HCT116 (cell line): Measurements from ENCODE around the gene NFE2L3. TPM values are rescaled to one million over a fixed set of nuclear protein-coding genes. Genes with fewer than 3 reads are reported as not detected.

Source experiments
- ATAC-seq: fragments of 200-7000 bp; cut with Tn5 transposase; 2 replicates; pipeline ENCODE4 v1.9.1; 2020; ENCODE audit warnings: mild to moderate bottlenecking, moderate library complexity
- BruUV-seq: library from RNA; stranded (reverse); fragments of 400-500 nt; replicated peaks from 2 replicates; lab custom pipeline; 2021; lab: Mats Ljungman, UMichigan
- CTCF ChIA-PET: fragments of 300-600 bp; sonication (Branson Sonifier 250); formaldehyde crosslinking; loops from one replicate; lab custom pipeline; 2021; ENCODE audit warnings: antibody characterized with exemption; lab: Charles Lee
- POLR2A ChIA-PET: fragments of 300-600, 350-600 bp; sonication (Branson Sonifier 250); formaldehyde crosslinking; loops from one replicate; lab custom pipeline; 2021; ENCODE audit warnings: antibody characterized with exemption; lab: Charles Lee
- RAD21 ChIA-PET, 2 experiments: fragments of 300-600 bp; sonication (Branson Sonifier 250); formaldehyde crosslinking; loops; one replicate each; lab custom pipeline; 2023; ENCODE audit warnings: low total read pairs in 2 of 2; ENCODE audit not compliant: uncharacterized antibody in 2 of 2, unreplicated experiment in 2 of 2, low non-redundant PET in 1 of 2; lab: Charles Lee
- DNase-seq: peaks from one replicate; pipeline ENCODE4 v3.0.0-alpha.2; 2010; ENCODE audit warnings: low read depth, low spot score
- H2AFZ ChIP-seq: fragments of 200-600 bp; shearing (Covaris generic), sonication (generic); 2 replicates; pipeline ENCODE4 v1.6.1; 2017; ENCODE audit warnings: low read depth, mixed run types, mixed read lengths, antibody characterized with exemption, low read length; ENCODE audit not compliant: poor library complexity, severe bottlenecking
- H3K27ac ChIP-seq: 2 replicates; pipeline ENCODE4 v1.5.1; 2012; ENCODE audit warnings: low read depth, low read length
- H3K27me3 ChIP-seq: fragments of 200-600 bp; sonication (generic); 2 replicates; pipeline ENCODE4 v1.6.1; 2016; ENCODE audit warnings: mixed run types, low read length, mixed read lengths; ENCODE audit not compliant: insufficient read depth
- H3K36me3 ChIP-seq, 2 experiments: fragments of 200-500 bp in 1 of 2; fragments of 200-600 bp in 1 of 2; sonication (Bioruptor generic) in 1 of 2; sonication (generic) in 1 of 2; 2 replicates each; pipeline versions ENCODE4 v1.5.1 to v1.6.1; 2014 to 2016; ENCODE audit warnings: low read length in 2 of 2, inconsistent platforms in 1 of 2, mixed read lengths in 1 of 2, mixed run types in 1 of 2; ENCODE audit not compliant: insufficient read depth in 2 of 2, control insufficient read depth in 1 of 2
- H3K4me1 ChIP-seq, 2 experiments: fragments of 200-600 bp in 1 of 2; sonication (generic) in 1 of 2; 2 replicates each; pipeline versions ENCODE4 v1.5.1 to v1.6.1; 2012 to 2017; ENCODE audit warnings: low read length in 2 of 2, inconsistent platforms in 1 of 2, mild to moderate bottlenecking in 1 of 2, mixed read lengths in 1 of 2, mixed run types in 1 of 2, moderate library complexity in 1 of 2; ENCODE audit not compliant: insufficient read depth in 2 of 2, control insufficient read depth in 1 of 2
- H3K4me2 ChIP-seq: fragments of 200-600 bp; sonication (generic); 2 replicates; pipeline ENCODE4 v1.6.1; 2017; ENCODE audit warnings: mixed run types, low read length, mixed read lengths
- H3K4me3 ChIP-seq, 2 experiments: fragments of 200-600 bp in 1 of 2; sonication (generic) in 1 of 2; replicated peaks in 1 of 2; 2 replicates each; pipeline ENCODE4 v1.5.1; 2011 to 2016; ENCODE audit warnings: low read length in 2 of 2, control low read depth in 1 of 2, low read depth in 1 of 2, mild to moderate bottlenecking in 1 of 2, mixed read lengths in 1 of 2, mixed run types in 1 of 2
- H3K79me2 ChIP-seq: fragments of 200-600 bp; sonication (generic); 2 replicates; pipeline ENCODE4 v1.6.1; 2017; ENCODE audit warnings: mild to moderate bottlenecking, mixed run types, low read length, moderate library complexity, mixed read lengths; ENCODE audit not compliant: insufficient read depth
- H3K9ac ChIP-seq: fragments of 200-600 bp; sonication (generic); 2 replicates; pipeline ENCODE4 v1.6.1; 2016; ENCODE audit warnings: low read length, mixed read lengths
- H3K9me2 ChIP-seq: fragments of 200-600 bp; sonication (generic), shearing (Covaris generic); 2 replicates; pipeline ENCODE4 v1.6.1; 2017; ENCODE audit warnings: mixed run types, mild to moderate bottlenecking, moderate library complexity; ENCODE audit not compliant: insufficient read depth
- H3K9me3 ChIP-seq, 2 experiments: fragments of 200-500 bp in 1 of 2; fragments of 200-600 bp in 1 of 2; sonication (Bioruptor generic) in 1 of 2; sonication (generic) in 1 of 2; 2 replicates each; pipeline ENCODE4 v1.6.1; 2014 to 2017; ENCODE audit warnings: low read length in 2 of 2, mixed read lengths in 2 of 2, inconsistent platforms in 1 of 2, low read depth in 1 of 2, mild to moderate bottlenecking in 1 of 2, mixed run types in 1 of 2, moderate library complexity in 1 of 2; ENCODE audit not compliant: control insufficient read depth in 1 of 2, insufficient read depth in 1 of 2
- H4K20me1 ChIP-seq: fragments of 200-600 bp; sonication (generic), shearing (Covaris generic); 2 replicates; pipeline ENCODE4 v1.6.1; 2017; ENCODE audit warnings: mixed run types, mild to moderate bottlenecking, moderate library complexity; ENCODE audit not compliant: insufficient read depth
- CBX3 ChIP-seq: IDR thresholded peaks from 2 replicates; pipeline ENCODE4 v1.6.1; 2012; ENCODE audit warnings: low read depth
- CEBPB ChIP-seq: IDR thresholded peaks from 2 replicates; pipeline ENCODE4 v1.6.1; 2012; ENCODE audit warnings: low read depth
- EGR1 ChIP-seq: IDR thresholded peaks from 2 replicates; pipeline ENCODE4 v1.6.1; 2012; ENCODE audit warnings: low read depth
- ELF1 ChIP-seq: IDR thresholded peaks from 2 replicates; pipeline ENCODE4 v1.6.1; 2012; ENCODE audit warnings: low read depth, borderline replicate concordance
- EZH2 ChIP-seq: fragments of 200-600 bp; sonication (generic); IDR thresholded peaks from 2 replicates; pipeline ENCODE4 v1.6.1; 2017; ENCODE audit warnings: antibody characterized with exemption, mixed run types
- EZH2phosphoT487 ChIP-seq: fragments of 200-600 bp; IDR thresholded peaks from 2 replicates; pipeline ENCODE4 v1.6.1; 2018; ENCODE audit warnings: antibody characterized with exemption, borderline replicate concordance
- FOSL1 ChIP-seq: IDR thresholded peaks from 2 replicates; pipeline ENCODE4 v1.6.1; 2012; ENCODE audit warnings: low read depth
- JUND ChIP-seq: IDR thresholded peaks from 2 replicates; pipeline ENCODE4 v1.6.1; 2012
- POLR2A ChIP-seq: IDR thresholded peaks from 2 replicates; pipeline ENCODE4 v1.7.0; 2011; ENCODE audit warnings: borderline replicate concordance; ENCODE audit not compliant: insufficient read depth, insufficient read length; ENCODE audit errors: extremely low read depth
- POLR2AphosphoS5 ChIP-seq: IDR thresholded peaks from 2 replicates; pipeline ENCODE4 v1.6.1; 2011; ENCODE audit warnings: mild to moderate bottlenecking, low read depth, low read length, moderate library complexity
- RAD21 ChIP-seq: IDR thresholded peaks from 2 replicates; pipeline ENCODE4 v1.6.1; 2012; ENCODE audit warnings: low read depth, mild to moderate bottlenecking
- SIN3A ChIP-seq: IDR thresholded peaks from 2 replicates; pipeline ENCODE4 v1.6.1; 2012; ENCODE audit warnings: low read depth
- SP1 ChIP-seq: IDR thresholded peaks from 2 replicates; pipeline ENCODE4 v1.6.1; 2012; ENCODE audit warnings: low read depth
- SRF ChIP-seq: IDR thresholded peaks from 2 replicates; pipeline ENCODE4 v1.6.1; 2012; ENCODE audit warnings: low read depth
- TCF7L2 ChIP-seq: IDR thresholded peaks from 2 replicates; pipeline ENCODE4 v1.7.0; 2011; ENCODE audit warnings: borderline replicate concordance, inconsistent platforms; ENCODE audit not compliant: insufficient read depth, insufficient read length; ENCODE audit errors: extremely low read depth
- YY1 ChIP-seq: IDR thresholded peaks from 2 replicates; pipeline ENCODE4 v1.6.1; 2011; ENCODE audit warnings: low read length, low read depth, moderate library complexity, mild to moderate bottlenecking; ENCODE audit not compliant: insufficient replicate concordance; ENCODE audit errors: extremely low read depth
- ZFX ChIP-seq: fragments of 450-650 bp; IDR thresholded peaks from 2 replicates; pipeline ENCODE4 v1.6.1; 2017
- ZNF274 ChIP-seq: fragments of 200-500 bp; sonication (Bioruptor generic); IDR thresholded peaks from 2 replicates; pipeline ENCODE4 v1.6.1; 2014; ENCODE audit warnings: mild to moderate bottlenecking, low read depth, low read length, inconsistent platforms
- intact Hi-C: fragments of 100-400 bp; cut with micrococcal nuclease; formaldehyde crosslinking; loops from 2 replicates; pipeline ENCODE4 v1.10.0; 2022
- total RNA-seq: library from RNA; stranded (reverse); gene quantifications from one replicate; pipeline ENCODE4 v1.2.1, GENCODE V29; 2021; ENCODE audit not compliant: unreplicated experiment
- TF ChIP-seq, protein P1 (sequence below), 3 experiments: fragments of 200-600 bp in 1 of 3; sonication (generic) in 1 of 3; IDR thresholded peaks in 2 of 3; conservative IDR thresholded peaks in 1 of 3; 2 replicates each; pipeline ENCODE4 v1.5.1; 2012 to 2017; ENCODE audit warnings: low read depth in 2 of 3, low read length in 2 of 3, antibody characterized with exemption in 1 of 3, borderline replicate concordance in 1 of 3, control low read depth in 1 of 3, mild to moderate bottlenecking in 1 of 3, mixed read lengths in 1 of 3, mixed run types in 1 of 3, moderate library complexity in 1 of 3; ENCODE audit not compliant: insufficient read depth in 1 of 3
- TF ChIP-seq, protein P2 (sequence below): IDR thresholded peaks from 2 replicates; pipeline ENCODE4 v1.6.1; 2012
- TF ChIP-seq, protein P3 (sequence below): IDR thresholded peaks from 2 replicates; pipeline ENCODE4 v1.6.1; 2012; ENCODE audit warnings: low read depth
- TF ChIP-seq, protein P4 (sequence below): IDR thresholded peaks from 2 replicates; pipeline ENCODE4 v1.6.1; 2012

Gene NFE2L3
- total RNA-seq, 1 experiment from 2014 or later = 27.0 TPM

DNA sequence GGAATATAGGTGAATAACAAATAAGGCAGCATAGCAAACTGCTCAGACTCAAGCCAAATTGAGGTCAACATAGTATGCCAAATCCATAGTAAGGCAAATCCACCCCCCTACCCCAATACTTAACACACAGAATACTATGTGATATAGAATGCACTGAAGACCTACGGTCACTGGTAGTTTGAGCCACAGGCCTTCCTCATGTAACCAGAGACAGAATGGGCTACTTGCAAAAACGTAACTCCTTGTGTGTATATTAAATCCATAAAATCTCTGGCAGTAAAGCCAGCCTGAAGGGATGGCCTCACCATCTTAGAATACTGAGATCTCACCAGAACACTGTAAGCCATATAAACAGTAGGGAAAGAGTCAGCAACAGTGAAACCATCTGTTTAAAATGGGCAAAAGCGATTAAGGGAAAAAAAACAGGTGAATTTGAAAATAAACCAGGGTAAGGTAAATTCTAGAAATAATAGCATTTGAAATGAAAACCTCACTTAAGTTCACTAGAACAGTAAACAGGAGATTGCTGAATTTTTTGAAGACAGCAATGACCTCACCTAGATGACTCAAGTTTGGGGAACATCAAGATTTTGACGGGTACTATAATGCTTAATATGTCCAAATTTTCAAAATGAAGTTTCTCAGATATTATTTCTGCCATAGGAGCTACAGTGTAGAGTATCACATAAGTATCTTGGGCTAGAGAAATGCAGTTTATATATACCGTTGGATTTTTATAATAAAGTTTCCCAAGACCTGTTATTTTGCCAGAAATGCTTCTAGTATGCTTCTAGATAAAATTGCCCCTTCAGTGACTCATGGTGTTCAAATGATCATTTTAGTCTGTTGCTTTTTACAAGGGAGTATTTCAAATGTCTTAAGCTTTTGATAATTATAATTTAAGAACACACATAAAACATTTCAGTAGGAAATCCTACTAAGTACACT lies 34.6 kb downstream of the NFE2L3 start:
- CTCF ChIA-PET = interaction anchor here (1.2 kb wide), 1 partner anchor 96 kb away, joined by 3 read pairs; no protein-coding TSS in a partner anchor
- intact Hi-C loops = no loop called here
- RAD21 ChIA-PET = no interaction called here
- TF ChIP-seq, protein P1, sequence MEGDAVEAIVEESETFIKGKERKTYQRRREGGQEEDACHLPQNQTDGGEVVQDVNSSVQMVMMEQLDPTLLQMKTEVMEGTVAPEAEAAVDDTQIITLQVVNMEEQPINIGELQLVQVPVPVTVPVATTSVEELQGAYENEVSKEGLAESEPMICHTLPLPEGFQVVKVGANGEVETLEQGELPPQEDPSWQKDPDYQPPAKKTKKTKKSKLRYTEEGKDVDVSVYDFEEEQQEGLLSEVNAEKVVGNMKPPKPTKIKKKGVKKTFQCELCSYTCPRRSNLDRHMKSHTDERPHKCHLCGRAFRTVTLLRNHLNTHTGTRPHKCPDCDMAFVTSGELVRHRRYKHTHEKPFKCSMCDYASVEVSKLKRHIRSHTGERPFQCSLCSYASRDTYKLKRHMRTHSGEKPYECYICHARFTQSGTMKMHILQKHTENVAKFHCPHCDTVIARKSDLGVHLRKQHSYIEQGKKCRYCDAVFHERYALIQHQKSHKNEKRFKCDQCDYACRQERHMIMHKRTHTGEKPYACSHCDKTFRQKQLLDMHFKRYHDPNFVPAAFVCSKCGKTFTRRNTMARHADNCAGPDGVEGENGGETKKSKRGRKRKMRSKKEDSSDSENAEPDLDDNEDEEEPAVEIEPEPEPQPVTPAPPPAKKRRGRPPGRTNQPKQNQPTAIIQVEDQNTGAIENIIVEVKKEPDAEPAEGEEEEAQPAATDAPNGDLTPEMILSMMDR (IDR thresholded peaks at IDR 0.05 in 2 of 3, conservative IDR thresholded peaks at IDR 0.05 in 1 of 3; ENCODE audit: borderline replicate concordance in 1 of 3, insufficient read depth in 1 of 3, low read depth in 2 of 3, low read length in 2 of 3) = no peak
- TF ChIP-seq SIN3A (peak; percentile 29; the same call in 1 of the 2 replicates), CBX3 (no peak), SRF (no peak), EZH2 (no peak), EGR1 (no peak), TCF7L2 (no peak), RAD21 (no peak), POLR2A (no peak), EZH2phosphoT487 (no peak), CEBPB (no peak), POLR2AphosphoS5 (peak; percentile 28; the same call in 1 of the 2 replicates), SP1 (no peak), FOSL1 (0 out of 2 replicates have a peak, but pooled peaks have one; percentile 6), JUND (peak; percentile 5; the same call in 1 of the 2 replicates), ZFX (no peak), ZNF274 (no peak), ELF1 (no peak; the same call in 1 of the 2 replicates), YY1 (no peak)
- TF ChIP-seq, protein P2, sequence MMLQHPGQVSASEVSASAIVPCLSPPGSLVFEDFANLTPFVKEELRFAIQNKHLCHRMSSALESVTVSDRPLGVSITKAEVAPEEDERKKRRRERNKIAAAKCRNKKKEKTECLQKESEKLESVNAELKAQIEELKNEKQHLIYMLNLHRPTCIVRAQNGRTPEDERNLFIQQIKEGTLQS = no peak
- TF ChIP-seq, protein P3, sequence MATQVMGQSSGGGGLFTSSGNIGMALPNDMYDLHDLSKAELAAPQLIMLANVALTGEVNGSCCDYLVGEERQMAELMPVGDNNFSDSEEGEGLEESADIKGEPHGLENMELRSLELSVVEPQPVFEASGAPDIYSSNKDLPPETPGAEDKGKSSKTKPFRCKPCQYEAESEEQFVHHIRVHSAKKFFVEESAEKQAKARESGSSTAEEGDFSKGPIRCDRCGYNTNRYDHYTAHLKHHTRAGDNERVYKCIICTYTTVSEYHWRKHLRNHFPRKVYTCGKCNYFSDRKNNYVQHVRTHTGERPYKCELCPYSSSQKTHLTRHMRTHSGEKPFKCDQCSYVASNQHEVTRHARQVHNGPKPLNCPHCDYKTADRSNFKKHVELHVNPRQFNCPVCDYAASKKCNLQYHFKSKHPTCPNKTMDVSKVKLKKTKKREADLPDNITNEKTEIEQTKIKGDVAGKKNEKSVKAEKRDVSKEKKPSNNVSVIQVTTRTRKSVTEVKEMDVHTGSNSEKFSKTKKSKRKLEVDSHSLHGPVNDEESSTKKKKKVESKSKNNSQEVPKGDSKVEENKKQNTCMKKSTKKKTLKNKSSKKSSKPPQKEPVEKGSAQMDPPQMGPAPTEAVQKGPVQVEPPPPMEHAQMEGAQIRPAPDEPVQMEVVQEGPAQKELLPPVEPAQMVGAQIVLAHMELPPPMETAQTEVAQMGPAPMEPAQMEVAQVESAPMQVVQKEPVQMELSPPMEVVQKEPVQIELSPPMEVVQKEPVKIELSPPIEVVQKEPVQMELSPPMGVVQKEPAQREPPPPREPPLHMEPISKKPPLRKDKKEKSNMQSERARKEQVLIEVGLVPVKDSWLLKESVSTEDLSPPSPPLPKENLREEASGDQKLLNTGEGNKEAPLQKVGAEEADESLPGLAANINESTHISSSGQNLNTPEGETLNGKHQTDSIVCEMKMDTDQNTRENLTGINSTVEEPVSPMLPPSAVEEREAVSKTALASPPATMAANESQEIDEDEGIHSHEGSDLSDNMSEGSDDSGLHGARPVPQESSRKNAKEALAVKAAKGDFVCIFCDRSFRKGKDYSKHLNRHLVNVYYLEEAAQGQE = no peak
- TF ChIP-seq, protein P4, sequence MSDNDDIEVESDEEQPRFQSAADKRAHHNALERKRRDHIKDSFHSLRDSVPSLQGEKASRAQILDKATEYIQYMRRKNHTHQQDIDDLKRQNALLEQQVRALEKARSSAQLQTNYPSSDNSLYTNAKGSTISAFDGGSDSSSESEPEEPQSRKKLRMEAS = no peak

More for the DNA sequence above, 34.6 kb downstream of the NFE2L3 start:
- POLR2A ChIA-PET = interaction anchor here (1.7 to 2.1 kb wide), 2 partner anchors 10 to 12 kb away, joined by 5 to 11 read pairs; no protein-coding TSS in a partner anchor
- Histone ChIP-seq H3K9ac (no peak overlapping the region), H3K36me3 (peaks cover 25 to 29% of the 10 kb centered on the region in 2 experiments), H3K79me2 (peaks cover 26% of the 10 kb centered on the region), H3K27me3 (no peaks in the 10 kb centered on the region), H3K9me3 (no peaks in the 10 kb centered on the region), H4K20me1 (peaks cover 57% of the 10 kb centered on the region; the same call in 1 of the 2 replicates), H3K4me1 (no peaks in the 10 kb centered on the region), H3K4me2 (no peak overlapping the region), H3K27ac (no peak overlapping the region; the same call in 1 of the 2 replicates), H2AFZ (no peak overlapping the region), H3K9me2 (no peaks in the 10 kb centered on the region), H3K4me3 (no peak overlapping the region)
- ATAC-seq (peak; percentile 7; the same call in 1 of the 2 replicates), DNase-seq (no peak)
- no TSS peak for BruUV-seq
